Measurements from ENCODE around the gene HEMGN.

GRCh38 chr9:97910357-97910756 lies 27.6 kb downstream of the HEMGN start:
- no peak for TF ChIP-seq CTCF (IDR thresholded peaks at IDR 0.05)
- no peak for TF ChIP-seq POLR2A (IDR thresholded peaks at IDR 0.05)
- TF ChIP-seq POLR2AphosphoS5 (IDR thresholded peaks at IDR 0.05; ENCODE audit: insufficient read depth in 1 of 2, low read depth in 1 of 2), result peak in 1 of 2 donors; percentile 42
